Measurements from ENCODE around the gene ASZ1.

Gene ASZ1

GRCh38 chr7:117346161-117346560, 81.1 kb downstream of the ASZ1 start:
- DNase-seq (ENCODE audit: low read depth, low spot score): no peak

- DNase-seq (ENCODE audit: low read depth, low spot score): no peak
These were observed 89.3 kb downstream of the ASZ1 start for GRCh38 chr7:117338020-117338419.

GRCh38 chr7:117333168-117333567, 94.1 kb downstream of the ASZ1 start:
- no peak for DNase-seq (ENCODE audit: low read depth, low spot score)

- no peak for DNase-seq (ENCODE audit: low read depth, low spot score)
These were observed 95.3 kb downstream of the ASZ1 start for GRCh38 chr7:117332031-117332430.

- DNase-seq (ENCODE audit: low read depth, low spot score): no peak
These were observed 101.5 kb downstream of the ASZ1 start for GRCh38 chr7:117325836-117326235.

- no peak for DNase-seq (ENCODE audit: low read depth, low spot score)
These were observed 102.3 kb downstream of the ASZ1 start for GRCh38 chr7:117324960-117325359.

GRCh38 chr7:117323851-117324711, 103.2 kb downstream of the ASZ1 start:
- DNase-seq (ENCODE audit: low read depth, low spot score): no peak

GRCh38 chr7:117323305-117323850, 103.9 kb downstream of the ASZ1 start:
- DNase-seq (ENCODE audit: low read depth, low spot score): no peak

GRCh38 chr7:117322741-117323304, 104.5 kb downstream of the ASZ1 start, which contains the start of gene WNT2:
Gene WNT2 (minus strand): TSS chr7:117323058. CDS start chr7:117322989, 69 bp downstream.
- no peak for DNase-seq (ENCODE audit: low read depth, low spot score)

GRCh38 chr7:117320523-117320922, 106.8 kb downstream of the ASZ1 start:
- no peak for DNase-seq (ENCODE audit: low read depth, low spot score)

- DNase-seq (ENCODE audit: low read depth, low spot score): no peak
These were observed 108.1 kb downstream of the ASZ1 start for GRCh38 chr7:117319181-117319580.

GRCh38 chr7:117313582-117313981, 113.7 kb downstream of the ASZ1 start:
- no peak for DNase-seq (ENCODE audit: low read depth, low spot score)
